Measurements from ENCODE around the gene HOXA4. TPM values are rescaled to one million over a fixed set of nuclear protein-coding genes. Genes with fewer than 3 reads are reported as not detected.

Gene HOXA4
- polyA plus RNA-seq, 1 donor (not counting 4 experiments of a cell fraction or from before 2014, with no cell fraction given), result 1.5 TPM

GRCh38 chr7:27101171-27101956 lies 29.2 kb downstream of the HOXA4 start:
- FAIRE-seq (no peak), DNase-seq (ENCODE audit: low read depth, low spot score) (no peak)
- Histone ChIP-seq H3K9ac (ENCODE audit: control insufficient read depth, extremely low read depth, insufficient read depth, low read length) (peak overlapping the region; percentile 81), H3K27ac (ENCODE audit: control insufficient read depth, insufficient read depth, low read length) (peak overlapping the region; percentile 79), H3K36me3 (ENCODE audit: control insufficient read depth in 2 of 2, extremely low read depth in 1 of 2, insufficient read depth in 2 of 2, low read length in 2 of 2) (peaks cover 0 to 17% of the 10 kb centered on the region in 2 experiments), H2AFZ (ENCODE audit: control insufficient read depth, low read length) (no peak overlapping the region), H4K20me1 (ENCODE audit: control insufficient read depth, extremely low read depth, insufficient read depth, low read length) (no peaks in the 10 kb centered on the region), H3K79me2 (ENCODE audit: control insufficient read depth, insufficient read depth, low read length) (peaks cover 63% of the 10 kb centered on the region), H3K27me3 (ENCODE audit: control insufficient read depth, extremely low read depth, insufficient read depth, low read length) (no peaks in the 10 kb centered on the region), H3K4me2 (ENCODE audit: control insufficient read depth, extremely low read depth, insufficient read depth, low read depth, low read length) (peak overlapping the region; percentile 97), H3K9me3 (ENCODE audit: control insufficient read depth, low read depth, low read length) (no peaks in the 10 kb centered on the region), H3K9me1 (ENCODE audit: control insufficient read depth, extremely low read depth, insufficient read depth, low read length) (no peaks in the 10 kb centered on the region), H3K4me3 (ENCODE audit: control insufficient read depth in 2 of 3, extremely low read depth in 1 of 3, insufficient read depth in 2 of 3, low read depth in 1 of 3, low read length in 3 of 3) (peak overlapping the region; percentile 25 to 79 (median 75)), H3K4me1 (ENCODE audit: control insufficient read depth, extremely low read depth, insufficient read depth, low read length) (peaks cover 49% of the 10 kb centered on the region)
- dilution Hi-C loops (cut with MboI; ENCODE audit: extremely low pct_ligation_motif_present, low sequenced_read_pairs), result no loop called here
- TF ChIP-seq CTCF (optimal IDR thresholded peaks at IDR 0.05 in 1 of 3, IDR thresholded peaks at IDR 0.05 in 1 of 3, conservative IDR thresholded peaks at IDR 0.05 in 1 of 3; ENCODE audit: extremely low read depth in 1 of 3, insufficient read depth in 2 of 3, low read length in 3 of 3), result no peak
- no peak for TF ChIP-seq EZH2 (IDR thresholded peaks at IDR 0.05; ENCODE audit: low read length)

- Histone ChIP-seq H3K27ac (ENCODE audit: control insufficient read depth, insufficient read depth, low read length) (peak overlapping the region; percentile 79), H4K20me1 (ENCODE audit: control insufficient read depth, extremely low read depth, insufficient read depth, low read length) (no peaks in the 10 kb centered on the region), H3K4me2 (ENCODE audit: control insufficient read depth, extremely low read depth, insufficient read depth, low read depth, low read length) (peak overlapping the region; percentile 97), H3K9me3 (ENCODE audit: control insufficient read depth, low read depth, low read length) (no peaks in the 10 kb centered on the region), H3K36me3 (ENCODE audit: control insufficient read depth in 2 of 2, extremely low read depth in 1 of 2, insufficient read depth in 2 of 2, low read length in 2 of 2) (peaks cover 0 to 17% of the 10 kb centered on the region in 2 experiments), H3K9me1 (ENCODE audit: control insufficient read depth, extremely low read depth, insufficient read depth, low read length) (no peaks in the 10 kb centered on the region), H2AFZ (ENCODE audit: control insufficient read depth, low read length) (no peak overlapping the region), H3K27me3 (ENCODE audit: control insufficient read depth, extremely low read depth, insufficient read depth, low read length) (no peaks in the 10 kb centered on the region), H3K4me3 (ENCODE audit: control insufficient read depth in 2 of 3, extremely low read depth in 1 of 3, insufficient read depth in 2 of 3, low read depth in 1 of 3, low read length in 3 of 3) (peak overlapping the region in 2 of 3 experiments; percentile 75 to 79), H3K79me2 (ENCODE audit: control insufficient read depth, insufficient read depth, low read length) (peaks cover 65% of the 10 kb centered on the region), H3K9ac (ENCODE audit: control insufficient read depth, extremely low read depth, insufficient read depth, low read length) (peak overlapping the region; percentile 81), H3K4me1 (ENCODE audit: control insufficient read depth, extremely low read depth, insufficient read depth, low read length) (peaks cover 49% of the 10 kb centered on the region)
- FAIRE-seq, result no peak
- dilution Hi-C loops (cut with MboI; ENCODE audit: extremely low pct_ligation_motif_present, low sequenced_read_pairs), result no loop called here
- DNase-seq (ENCODE audit: low read depth, low spot score), result no peak
- TF ChIP-seq EZH2 (IDR thresholded peaks at IDR 0.05; ENCODE audit: low read length) (no peak), CTCF (optimal IDR thresholded peaks at IDR 0.05 in 1 of 3, IDR thresholded peaks at IDR 0.05 in 1 of 3, conservative IDR thresholded peaks at IDR 0.05 in 1 of 3; ENCODE audit: extremely low read depth in 1 of 3, insufficient read depth in 2 of 3, low read length in 3 of 3) (no peak)
These were observed 29.8 kb downstream of the HOXA4 start for GRCh38 chr7:27100694-27101170.
